Measurements from ENCODE around the gene IL16.
"Not testable (repeated sequence)": the region's sequence is repeated elsewhere in the genome, so short reads cannot be mapped to it uniquely, and the experiment has no call there.

Gene IL16

DNA sequence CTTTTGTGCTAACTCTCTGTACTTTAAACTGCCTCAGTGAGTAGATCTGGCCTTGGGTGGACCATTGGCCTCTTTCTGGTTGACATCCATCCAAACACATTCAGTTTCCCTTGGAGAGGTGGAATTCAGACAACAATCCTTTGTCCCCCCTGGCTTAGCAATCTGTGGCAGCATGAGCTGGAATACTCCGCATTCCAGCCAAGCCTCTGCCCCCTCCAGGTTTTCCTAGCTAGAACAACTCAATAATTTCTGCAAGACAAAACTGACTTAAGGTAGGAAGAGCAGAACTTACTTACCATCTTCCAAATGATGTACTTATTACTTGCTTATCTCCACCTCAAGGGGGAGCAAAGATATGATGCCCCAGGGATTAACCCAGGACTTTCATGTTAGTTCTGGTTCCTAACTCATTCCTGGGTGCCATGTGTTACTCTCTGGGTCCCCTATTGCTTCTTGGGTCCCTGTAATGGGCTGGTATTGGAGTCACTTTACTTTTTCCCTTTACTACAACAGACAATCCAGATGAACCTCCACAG, 21.8 kb upstream of the IL16 start:
- DNase-seq: no peak

DNA sequence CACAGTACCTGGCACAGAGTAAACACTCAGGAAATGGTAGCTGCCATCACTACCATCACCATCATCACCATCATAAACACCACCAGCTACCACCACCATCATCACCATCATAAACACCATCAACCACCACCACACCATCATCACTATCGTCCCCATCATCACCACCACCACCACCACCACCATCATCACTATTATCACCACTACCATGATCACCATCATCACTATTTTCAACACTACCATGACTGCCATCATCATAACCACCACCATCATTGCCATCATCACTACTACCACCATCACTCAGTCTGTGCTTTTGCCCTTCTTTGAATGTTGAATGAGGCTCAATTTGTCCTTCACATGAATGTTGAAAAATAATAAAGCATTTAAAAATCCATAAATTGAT, 21.2 kb upstream of the IL16 start:
- no peak for DNase-seq

DNA sequence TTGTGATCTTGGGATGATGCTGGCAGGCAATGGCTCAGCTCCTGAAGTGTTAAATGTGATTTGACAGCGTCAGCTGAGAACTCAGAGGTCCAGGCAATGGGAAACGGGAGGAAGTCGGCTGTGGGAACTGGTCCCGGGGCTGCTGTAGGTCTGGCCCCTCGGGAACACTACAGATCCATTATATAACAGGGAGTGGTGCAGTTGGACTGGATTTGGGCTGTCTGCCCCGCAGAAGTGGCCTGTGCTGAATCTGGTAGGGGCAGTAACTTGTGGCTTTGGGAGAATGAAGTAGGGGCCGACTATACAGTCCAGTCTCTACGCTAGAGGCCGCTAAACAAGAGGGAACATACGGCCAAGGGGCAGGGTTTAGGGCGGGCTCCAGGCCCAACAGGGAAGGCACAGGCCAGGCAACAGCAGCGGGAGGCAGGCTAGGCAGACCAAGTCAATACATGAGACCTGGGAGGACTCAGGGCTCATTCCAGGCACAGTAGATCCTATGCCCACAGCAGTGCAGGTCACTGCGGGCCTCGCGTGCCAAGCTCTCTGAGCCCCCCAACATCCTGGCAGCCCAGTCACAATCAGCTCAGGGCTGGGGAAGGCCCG, 20.3 kb upstream of the IL16 start:
- DNase-seq: no peak

DNA sequence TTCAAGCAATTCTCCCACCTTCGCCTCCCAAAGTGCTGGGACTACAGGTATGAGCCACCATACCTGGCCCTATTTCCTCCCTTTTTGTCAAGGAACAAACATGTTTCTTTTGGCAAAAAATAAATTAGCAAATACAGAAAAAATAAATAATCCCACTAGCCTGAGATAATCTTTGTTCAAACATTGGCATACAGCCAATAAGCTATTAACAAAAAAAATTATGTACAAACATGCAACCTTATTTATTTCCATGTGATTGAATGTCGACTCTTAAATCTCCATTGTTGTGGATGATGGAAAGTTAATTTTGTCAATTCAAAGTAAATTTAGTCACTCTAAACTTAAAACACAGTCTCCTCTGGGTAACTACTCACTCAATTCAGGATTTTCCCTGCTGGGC, 18.3 kb upstream of the IL16 start:
- no peak for DNase-seq

DNA sequence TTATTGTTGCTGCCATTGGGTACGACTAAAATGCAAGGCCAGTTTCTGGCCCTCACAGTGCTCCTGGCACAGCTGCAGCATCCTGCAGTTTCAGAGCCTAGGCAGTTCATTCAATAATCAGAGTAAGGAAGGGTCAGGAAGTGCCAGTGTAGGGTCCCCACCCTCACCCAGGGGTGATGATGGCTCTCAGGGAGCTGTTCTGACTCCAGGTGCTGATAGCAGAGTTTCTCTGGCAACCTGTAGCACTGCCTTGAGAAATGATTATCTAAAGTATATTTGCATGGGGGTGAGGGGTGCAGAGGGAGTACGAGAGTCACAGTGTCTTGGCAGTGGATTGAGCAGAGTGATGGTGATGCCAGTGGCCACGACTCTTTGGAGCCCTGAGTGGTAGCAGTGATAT, 15.5 kb upstream of the IL16 start:
- no peak for DNase-seq

DNA sequence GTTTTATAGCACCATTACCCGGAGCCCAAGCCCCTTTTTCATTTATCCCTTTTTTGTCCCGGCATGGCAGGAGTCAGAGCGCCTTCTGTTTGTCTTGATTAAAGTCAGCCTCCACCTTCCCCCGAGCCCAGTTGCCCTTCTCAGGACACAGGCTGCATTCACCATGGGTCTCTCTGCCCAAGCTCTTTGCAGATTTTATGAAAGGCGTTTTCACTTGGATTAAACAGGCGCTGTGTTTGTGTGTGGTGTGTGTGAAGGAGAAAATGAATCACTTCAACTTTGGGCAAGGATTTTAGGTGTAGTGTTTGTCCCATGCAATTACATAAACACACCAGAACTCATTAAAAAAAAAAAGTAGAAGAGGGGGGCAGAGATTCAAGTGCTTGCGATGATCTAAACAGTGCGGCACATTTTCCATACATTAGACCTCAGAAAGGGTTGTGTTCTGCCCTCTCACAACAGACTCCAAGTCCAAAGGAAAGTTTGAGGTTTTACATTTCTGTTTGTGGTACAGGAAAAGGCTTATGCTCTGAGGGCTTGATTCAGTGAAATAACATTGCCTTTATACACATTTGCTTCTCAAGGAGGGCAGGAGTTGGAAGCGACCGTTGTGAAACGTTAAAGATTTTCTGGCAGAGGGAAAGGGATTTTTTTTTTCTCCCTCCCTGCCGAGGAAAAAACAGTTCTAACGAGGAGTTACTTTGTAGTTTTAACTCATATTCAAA, 14.5 kb upstream of the IL16 start:
- DNase-seq: no peak

DNA sequence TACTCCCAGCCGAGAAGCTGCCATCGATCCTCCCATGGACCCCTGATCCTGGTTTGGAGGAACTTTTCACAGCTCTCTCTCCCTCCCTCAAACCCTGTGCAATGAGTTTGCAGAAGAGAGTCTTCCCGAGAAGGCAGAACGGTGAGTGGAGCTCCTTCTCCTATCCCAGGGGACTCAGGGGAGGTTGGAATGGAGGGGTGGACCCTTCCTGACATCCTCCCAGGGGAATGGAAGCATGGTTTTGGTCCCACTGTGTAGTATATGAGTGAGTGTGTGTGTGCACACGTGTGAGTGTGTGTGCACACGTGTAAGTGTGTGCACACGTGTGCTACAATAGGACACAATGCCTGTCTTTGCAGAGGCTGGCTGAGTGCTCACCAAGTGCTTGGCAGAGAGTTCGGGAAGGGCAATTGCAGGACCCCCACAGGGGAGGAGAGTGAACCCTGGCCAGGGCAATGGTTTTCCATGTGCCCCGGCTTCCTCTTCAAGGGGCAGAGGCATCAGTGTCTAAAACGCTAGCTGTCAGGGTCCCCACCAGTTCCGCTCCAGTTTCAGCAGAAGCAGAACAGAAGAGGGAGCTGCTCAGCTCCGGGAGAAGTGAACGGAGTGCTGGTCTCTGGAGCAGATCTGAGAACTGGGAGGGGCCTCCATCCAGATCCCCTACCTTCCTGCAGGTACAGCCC, 13.8 kb upstream of the IL16 start:
- no peak for DNase-seq

DNA sequence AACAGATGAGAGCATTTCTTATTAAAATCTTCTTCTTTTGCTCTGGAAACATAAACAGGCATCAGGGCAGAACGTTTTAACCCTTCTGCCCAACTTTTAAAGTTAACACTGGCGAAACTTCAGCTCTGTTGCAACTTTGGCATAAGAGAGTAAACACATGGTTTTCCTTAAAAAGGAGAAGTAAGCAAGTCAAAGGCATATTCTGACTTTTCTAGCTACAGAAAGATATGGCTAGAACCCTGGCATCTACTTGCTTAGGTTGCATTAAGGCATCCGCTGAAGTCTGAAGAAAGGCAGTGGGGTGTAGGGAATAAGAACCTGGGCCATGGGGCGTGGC, 13.3 kb upstream of the IL16 start:
- no peak for DNase-seq

DNA sequence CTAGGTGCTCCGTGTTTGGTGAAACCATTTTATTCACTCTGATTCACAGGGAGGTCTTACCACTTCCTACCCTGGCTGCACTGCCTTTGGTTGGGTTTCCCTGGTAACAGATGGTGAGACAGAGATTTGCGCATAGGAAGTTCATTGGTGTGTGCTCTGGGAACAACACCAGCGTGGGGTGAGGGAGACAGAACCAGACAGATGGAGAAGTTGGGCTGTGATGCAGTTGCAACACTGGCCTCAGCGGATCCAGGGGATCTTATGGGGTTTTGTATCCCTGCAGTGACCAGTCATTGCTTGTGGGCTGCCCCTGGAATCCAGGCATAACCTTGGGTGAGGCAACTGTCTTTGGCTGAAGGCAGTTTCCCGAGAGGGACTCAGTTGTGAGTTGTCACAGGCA, 12.5 kb upstream of the IL16 start:
- no peak for DNase-seq

DNA sequence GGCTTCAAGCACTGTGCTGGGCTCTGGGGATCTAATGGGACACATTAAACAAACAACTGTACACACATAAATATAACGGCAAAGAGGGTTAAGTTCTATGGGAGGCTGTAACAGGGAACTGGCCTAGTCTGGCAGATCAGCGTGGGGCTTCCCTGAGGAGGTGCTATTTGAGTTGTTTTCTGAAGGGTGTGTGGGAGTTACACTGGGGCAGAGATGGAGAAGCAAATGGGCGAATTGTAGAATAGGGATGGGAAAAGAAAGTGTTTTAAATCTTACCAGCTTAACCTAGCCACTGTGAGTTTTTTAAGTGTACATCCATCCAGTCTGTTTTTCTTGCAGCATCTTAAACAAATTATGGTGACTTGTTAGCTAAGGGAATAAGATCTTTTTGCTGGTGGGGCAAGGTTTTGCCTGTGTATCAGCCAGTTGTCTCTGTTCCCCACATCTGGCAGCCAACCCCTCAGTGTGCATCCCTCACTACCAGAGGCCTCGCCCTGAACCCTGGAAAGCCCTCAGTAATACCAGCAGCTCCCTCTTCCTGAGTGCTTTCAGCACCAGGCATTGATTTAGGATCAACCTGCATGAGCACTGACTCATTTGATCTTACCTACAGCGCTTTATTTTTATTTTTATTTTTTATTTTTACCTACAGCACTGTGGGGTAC, 10.9 kb upstream of the IL16 start:
- DNase-seq: no peak

DNA sequence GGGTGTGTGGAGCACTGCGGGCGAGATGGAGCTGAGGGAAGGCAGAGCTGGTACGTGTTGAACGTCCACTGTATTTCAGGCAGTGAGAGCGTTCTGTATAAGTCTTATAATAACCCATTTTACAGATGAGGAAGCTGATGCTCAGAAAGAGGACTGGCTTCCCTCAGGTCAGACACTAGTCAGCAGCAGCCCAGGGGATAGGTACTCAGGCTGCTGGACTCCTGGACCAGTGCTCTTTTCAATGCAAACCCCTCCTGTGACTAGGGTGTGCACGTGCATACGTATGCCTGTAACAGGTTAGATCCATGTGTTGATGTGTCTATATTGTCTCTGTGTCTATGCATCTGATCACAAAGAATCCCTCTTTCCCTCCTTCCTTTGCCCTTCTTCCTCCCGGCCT, 8.3 kb upstream of the IL16 start:
- DNase-seq: no peak

DNA sequence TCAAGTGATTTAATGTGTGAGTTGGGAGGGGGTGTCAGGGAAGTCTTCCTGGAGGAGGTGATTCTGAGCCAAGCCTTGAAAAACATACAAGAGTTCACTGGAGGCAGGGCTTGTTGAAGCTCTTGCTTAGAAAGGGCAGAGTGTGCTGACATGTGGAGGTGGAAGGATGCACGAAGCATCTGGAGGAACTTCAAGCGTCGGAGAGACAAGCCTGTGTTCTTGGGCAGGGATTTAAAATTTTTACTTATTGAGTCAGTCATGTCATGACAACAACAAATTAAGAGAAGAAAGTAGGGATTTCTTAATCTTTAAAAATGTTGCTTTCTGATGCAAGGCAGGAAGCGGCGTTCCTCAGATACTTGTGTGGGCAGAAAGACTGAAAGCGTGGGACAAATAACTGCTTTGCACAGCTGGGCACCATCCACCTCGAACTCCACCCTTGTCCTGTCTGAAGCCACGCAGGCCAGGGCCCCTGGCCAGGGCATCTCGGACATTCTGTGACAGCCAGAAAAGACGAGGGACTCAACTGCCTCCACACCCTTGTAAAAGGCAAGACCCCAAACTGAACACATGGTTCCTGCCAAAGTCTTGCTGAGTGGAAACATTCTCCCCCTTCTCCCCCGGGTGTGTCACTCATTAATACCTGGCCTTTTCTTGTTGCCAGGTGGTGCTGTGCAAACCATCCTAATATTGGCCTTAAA, 6.9 kb upstream of the IL16 start:
- no peak for DNase-seq

DNA sequence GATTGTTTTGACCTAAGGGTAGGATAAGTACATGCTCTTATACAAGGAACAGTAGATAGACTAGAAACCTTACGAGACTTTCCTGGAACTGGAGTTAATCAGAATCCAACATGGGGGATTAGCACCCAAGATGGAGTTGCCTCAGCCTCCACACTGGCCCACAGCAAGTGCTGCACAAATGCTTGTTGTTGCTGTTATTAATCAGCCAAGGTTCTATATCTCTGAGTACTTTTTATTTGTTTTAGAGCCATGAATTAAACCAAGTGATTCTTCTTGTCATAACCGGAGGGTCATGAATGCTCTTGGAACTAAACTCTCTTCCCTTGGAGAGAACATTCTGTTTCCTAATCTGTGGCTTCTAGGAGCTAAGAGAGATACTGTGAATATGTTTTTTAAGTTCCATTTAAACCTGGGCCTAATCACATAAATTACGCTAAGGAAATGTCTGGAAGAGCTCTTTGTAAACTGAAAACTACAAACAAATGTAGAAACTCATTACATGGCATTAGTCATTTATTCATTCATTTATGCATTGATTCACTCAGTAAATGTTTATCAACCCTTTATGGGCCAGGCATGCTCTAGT, 5.7 kb upstream of the IL16 start:
- no peak for DNase-seq

DNA sequence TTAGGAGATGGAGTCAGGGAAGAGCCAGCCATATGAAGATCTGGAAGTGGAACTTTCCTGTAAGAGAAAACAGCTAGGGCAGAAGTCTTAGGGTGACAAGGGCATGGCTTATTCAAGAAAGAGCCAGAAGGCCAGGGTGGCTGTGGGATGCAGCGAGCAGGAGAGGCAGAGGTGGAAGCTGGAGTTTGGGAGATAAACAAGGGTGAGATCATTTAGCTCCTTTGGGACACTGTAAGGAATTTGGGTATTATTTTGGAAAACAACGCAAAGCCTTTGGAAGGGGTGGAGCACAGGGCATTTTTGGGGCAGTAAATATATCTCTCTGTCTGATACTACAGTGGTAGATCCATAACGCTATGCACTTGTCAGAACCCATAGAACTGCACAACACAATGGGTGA, 5.0 kb upstream of the IL16 start:
- no peak for DNase-seq

DNA sequence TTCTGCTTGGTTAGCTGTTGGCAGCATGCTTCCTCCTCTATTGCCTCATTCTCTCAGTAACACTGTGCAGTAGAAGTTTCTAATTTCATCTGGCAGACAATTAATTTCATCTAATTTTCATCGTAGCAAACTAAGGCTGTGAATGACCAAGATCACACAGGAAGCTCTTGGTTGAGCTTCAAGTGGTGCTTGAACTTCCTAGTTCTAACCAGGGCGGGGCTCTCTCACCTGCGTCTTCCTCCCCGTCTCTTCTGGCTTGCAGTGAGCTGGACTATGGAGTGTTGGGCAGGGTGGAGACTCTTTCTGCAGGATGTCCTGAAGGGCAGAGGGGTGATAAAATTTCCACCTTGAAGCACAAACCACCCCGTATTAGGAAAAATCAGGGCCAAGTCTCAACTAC, 2.0 kb upstream of the IL16 start:
- DNase-seq: no peak

DNA sequence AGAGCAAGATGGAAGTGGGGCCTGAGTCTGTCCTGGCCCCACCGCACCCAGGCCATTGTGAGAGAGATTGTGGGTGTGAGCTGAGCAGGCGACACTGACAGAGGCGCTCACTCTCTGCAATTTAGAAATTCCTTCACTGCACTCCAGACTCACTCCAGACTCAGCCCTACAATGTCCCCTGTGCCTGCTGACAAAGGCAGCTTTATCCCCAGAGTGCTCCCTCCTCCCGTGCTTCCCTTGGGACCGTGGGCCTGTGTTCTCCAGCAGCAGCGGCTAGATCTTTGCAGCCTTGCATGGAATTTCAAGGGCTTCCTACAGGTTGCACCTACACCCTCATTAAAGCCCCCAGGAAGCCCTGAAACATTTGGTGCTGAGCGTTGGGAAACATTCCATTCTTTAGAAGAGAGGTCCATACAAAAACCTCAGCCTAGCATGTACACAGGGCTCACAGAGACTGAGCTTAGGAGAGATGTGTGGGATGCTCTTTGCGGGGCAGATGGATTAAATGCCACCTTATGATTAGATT, 1.3 kb upstream of the IL16 start:
- DNase-seq: no peak

DNA sequence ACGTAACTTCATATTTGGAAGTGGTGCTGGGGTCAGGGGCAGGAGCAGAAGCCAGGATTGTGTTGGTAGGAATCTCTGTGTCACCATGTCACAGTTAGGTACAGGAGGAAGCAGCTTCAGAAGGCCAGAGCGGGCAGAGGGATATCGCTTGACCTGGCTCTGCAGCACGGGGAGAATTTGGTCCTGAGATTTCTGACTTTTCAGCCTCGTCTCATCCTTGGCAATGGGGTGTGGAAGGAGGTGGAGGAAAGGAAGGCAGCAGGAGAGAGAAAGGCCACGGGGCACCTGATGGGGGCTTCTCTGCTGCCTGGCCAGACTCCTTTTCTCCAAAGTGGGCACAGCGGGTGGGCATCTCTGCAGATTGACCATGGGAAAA, 564 bp downstream of the IL16 start:
- DNase-seq: no peak

DNA sequence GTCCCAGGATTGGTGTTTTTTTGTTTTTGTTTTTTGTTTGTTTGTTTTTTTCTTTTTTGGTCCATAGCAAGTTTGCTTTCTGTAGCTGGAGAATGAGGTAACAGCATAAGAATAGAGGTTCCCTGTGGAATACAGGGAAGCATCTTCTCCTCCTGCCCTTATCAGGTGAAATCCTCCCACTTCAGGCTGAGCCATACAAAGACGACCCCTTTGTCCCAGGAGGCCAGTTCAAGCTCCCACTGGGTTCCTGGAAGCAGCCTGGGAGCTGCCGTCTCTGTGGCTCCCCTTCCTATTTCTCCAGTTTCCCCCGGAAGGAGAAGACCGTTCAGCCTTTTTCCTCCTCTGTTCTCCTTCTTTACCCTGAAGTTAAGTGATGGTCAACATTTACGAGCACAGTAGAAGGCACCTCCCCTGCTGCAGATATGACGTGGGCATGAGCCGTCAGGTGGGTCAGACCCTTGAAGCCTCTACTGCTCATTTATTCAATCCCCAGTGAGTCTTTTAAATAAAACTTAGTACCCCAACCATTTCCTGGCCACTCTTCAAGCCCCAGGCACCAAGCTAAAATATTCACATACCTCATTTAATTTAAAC, 1.1 kb downstream of the IL16 start:
- DNase-seq: no peak

DNA sequence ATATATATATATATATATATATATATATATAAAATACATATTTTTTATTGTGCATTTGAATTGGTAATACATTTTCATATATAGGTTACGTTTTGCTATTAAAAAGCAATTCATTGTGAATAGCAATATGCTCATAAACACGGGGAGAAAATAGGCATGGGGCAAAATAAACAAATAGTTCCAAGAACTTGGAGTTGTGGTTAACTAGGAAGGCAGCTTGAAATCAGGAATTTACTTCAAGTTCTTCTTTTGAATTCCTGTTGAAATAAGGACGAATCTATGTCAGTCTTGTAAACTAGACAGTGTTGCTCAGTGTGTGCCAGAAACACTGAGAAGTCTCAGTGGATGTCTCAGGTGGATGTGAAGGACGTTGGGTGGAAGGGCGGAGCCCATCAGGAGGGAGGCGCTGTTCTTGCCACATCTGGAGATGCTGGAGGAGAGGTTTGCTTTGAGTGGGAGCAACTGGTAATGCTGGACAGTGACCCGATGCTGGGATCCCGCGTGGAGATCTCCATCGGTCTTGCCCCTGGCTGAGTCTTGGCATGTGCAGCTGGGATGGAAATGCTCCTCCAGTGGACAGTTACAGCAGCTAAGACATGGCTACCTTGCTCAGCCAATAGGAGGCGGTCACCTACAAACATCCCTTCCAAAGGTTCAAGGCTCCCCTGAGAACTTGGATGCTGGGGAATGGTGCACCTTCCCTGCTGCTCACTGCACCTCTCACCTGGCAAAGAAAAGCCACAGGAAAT, 2.5 kb downstream of the IL16 start:
- DNase-seq: no peak

DNA sequence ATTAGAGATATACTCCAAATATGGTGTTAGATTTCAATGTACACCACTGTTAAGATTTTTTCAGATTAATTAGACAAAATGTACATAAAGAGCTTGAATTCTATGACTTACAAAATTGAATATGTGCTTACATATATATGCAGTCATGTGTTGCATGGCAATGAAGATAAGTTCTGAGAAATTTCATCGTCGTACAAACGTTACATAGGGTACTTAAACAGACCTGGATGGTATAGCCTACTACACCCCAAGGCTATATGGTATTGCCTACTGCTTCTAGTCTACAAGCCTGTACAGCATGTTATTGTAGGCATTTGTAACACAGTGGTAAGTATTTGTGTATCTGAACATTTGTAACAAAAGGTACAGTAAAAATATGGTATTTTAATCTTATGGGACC, 9.3 kb downstream of the IL16 start:
- no peak for DNase-seq

DNA sequence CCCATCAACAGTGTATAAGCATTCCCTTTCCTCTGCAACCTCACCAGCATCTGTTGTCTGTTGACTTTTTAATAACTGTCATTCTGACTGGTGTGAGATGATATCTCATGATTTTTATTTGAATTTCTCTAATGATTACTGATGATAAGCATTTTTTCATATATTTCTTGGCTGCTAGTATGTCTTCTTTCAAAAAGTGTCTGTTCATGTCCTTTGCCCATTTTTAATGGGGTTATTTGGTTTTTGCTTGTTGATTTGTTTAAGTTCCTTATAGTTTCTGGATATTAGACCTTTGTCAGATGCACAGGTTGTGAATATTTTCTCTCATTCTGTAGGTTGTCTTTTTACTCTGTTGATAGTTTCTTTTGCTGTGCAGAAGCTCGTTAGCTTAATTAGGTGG, 11.3 kb downstream of the IL16 start:
- DNase-seq: not testable (repeated sequence)

Data from stimulated activated naive CD4-positive, alpha-beta T cell (primary cell).